ENCODE data around the gene KRTAP19-4. TPM values are rescaled to one million over a fixed set of nuclear protein-coding genes. Genes with fewer than 3 reads are reported as not detected.

The KRTAP19-4 gene
- total and polyA plus RNA-seq, 2 of the 13 experiments (the other 11 are each of a cell fraction or from before 2014, with no cell fraction given): not detected

DNA sequence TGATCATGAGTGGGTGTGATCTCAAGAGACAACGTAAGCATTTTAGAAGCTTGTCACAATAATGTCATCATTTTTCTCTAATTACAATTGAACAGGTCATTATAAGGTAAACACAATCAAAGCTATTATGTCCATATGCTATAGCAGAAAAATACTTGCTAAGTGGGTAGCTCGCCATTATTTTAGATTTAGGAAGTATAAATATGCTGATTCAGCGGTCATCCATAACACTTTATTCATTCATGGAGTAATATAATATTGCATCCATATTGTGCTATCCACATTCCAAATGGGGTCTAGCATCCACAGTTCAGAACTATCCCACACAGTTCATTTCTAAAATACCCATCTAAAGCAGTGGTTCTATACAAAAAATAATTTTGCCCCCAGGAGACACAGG is 48.5 kb downstream of the KRTAP19-4 start (continued):
- TF ChIP-seq ZC3H4 (CRISPR knock-in tag; IDR thresholded peaks at IDR 0.05; ENCODE audit: borderline replicate concordance) (no peak), MAFK (conservative IDR thresholded peaks at IDR 0.05 in 1 of 2, IDR thresholded peaks at IDR 0.05 in 1 of 2; ENCODE audit: low read length in 2 of 2) (peak in 1 of 2 experiments; percentile 70; a peak in 2 of 4 replicates), MAFF (IDR thresholded peaks at IDR 0.05; ENCODE audit: low read depth, low read length) (peak; percentile 67), ZFY (CRISPR knock-in tag; IDR thresholded peaks at IDR 0.05) (no peak)

DNA sequence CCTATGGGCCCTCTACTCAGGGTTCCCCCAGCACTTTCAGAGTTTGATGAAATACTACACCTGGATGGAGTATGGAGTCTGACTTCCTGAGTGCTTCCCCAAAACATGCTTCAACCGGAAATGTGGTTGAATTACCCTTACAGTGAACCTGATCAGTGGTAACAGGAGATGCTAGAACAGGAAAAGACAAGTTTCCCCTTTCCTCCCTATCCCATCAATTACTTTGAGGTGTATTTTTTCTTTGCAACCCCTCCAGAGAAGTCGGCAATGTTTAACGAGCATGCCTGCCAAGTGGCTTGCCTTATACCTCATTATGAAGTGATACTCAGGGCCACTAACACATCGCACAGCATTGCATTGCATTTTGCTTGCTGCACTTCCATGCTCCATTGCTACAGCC is 49.9 kb downstream of the KRTAP19-4 start:
- TF ChIP-seq ZKSCAN8 (CRISPR knock-in tag; IDR thresholded peaks at IDR 0.05; ENCODE audit: borderline replicate concordance) (no peak), ZKSCAN5 (CRISPR knock-in tag; IDR thresholded peaks at IDR 0.05) (no peak), GLI4 (CRISPR knock-in tag; IDR thresholded peaks at IDR 0.05; ENCODE audit: borderline replicate concordance) (no peak), RXRA (CRISPR knock-in tag; IDR thresholded peaks at IDR 0.05) (no peak), HCFC1 (IDR thresholded peaks at IDR 0.05; ENCODE audit: low read depth, low read length) (no peak)
- TF ChIP-seq, protein P1, sequence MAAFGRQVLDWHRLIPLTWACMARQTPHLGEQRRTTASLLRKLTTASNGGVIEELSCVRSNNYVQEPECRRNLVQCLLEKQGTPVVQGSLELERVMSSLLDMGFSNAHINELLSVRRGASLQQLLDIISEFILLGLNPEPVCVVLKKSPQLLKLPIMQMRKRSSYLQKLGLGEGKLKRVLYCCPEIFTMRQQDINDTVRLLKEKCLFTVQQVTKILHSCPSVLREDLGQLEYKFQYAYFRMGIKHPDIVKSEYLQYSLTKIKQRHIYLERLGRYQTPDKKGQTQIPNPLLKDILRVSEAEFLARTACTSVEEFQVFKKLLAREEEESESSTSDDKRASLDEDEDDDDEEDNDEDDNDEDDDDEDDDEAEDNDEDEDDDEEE (CRISPR knock-in tag; IDR thresholded peaks at IDR 0.05): no peak
- TF ChIP-seq, protein P2, sequence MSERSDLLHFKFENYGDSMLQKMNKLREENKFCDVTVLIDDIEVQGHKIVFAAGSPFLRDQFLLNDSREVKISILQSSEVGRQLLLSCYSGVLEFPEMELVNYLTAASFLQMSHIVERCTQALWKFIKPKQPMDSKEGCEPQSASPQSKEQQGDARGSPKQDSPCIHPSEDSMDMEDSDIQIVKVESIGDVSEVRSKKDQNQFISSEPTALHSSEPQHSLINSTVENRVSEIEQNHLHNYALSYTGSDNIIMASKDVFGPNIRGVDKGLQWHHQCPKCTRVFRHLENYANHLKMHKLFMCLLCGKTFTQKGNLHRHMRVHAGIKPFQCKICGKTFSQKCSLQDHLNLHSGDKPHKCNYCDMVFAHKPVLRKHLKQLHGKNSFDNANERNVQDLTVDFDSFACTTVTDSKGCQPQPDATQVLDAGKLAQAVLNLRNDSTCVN (CRISPR knock-in tag; IDR thresholded peaks at IDR 0.05; ENCODE audit: borderline replicate concordance): no peak
- Histone ChIP-seq H3K4me2 (ENCODE audit: low read depth, low read length) (no peak overlapping the region), H3K27ac (ENCODE audit: extremely low read length, insufficient read depth, low read length) (no peak overlapping the region), H3K4me3 (replicated peaks in 1 of 3; ENCODE audit: insufficient read depth in 1 of 3, low read depth in 2 of 3, low read length in 3 of 3) (no peak overlapping the region), H3K79me2 (ENCODE audit: insufficient read depth, low read length) (no peaks in the 10 kb centered on the region), H2AFZ (ENCODE audit: low read length) (no peak overlapping the region), H3K4me1 (ENCODE audit: insufficient read depth, low read length) (no peaks in the 10 kb centered on the region), H3K9ac (ENCODE audit: insufficient read depth, low read depth, low read length) (no peak overlapping the region), H4K20me1 (ENCODE audit: insufficient read depth, low read length) (no peaks in the 10 kb centered on the region), H3K27me3 (ENCODE audit: control insufficient read depth in 1 of 2, insufficient read depth in 2 of 2, low read length in 2 of 2) (no peaks in the 10 kb centered on the region), H3K36me3 (replicated peaks in 1 of 2; ENCODE audit: control insufficient read depth in 1 of 2, insufficient read depth in 2 of 2, low read length in 2 of 2) (no peaks in the 10 kb centered on the region), H3K9me3 (ENCODE audit: low read length) (peaks cover 83% of the 10 kb centered on the region)
- POLR2A ChIA-PET: no interaction called here
- no peak for FAIRE-seq
- 0% methylated on average over 4 of the region's 4 CpGs for WGBS (ENCODE audit: low lambda C conversion rate)
- CTCF ChIA-PET (ENCODE audit: low intra/inter-chr PET ratio, low total read pairs): no interaction called here
- in situ Hi-C loops (cut with HindIII; ENCODE audit: extremely low pct_ligation_motif_present, low pct_unique_long_range_greater_than_20kb) (no loop called here), intact Hi-C loops (cut with micrococcal nuclease; ENCODE audit: unreplicated experiment) (no loop called here)
- BruUV-seq (replicated peaks): no TSS peak
- ATAC-seq: no peak
- DNase-seq (ENCODE audit: low spot score): no peak

Small RNAs within 50 kb of the gene (small RNA-seq; reads per million reads assigned to genes)
- gene AP000567.1 (ENCODE audit: insufficient read depth in 2 of 3, insufficient read length in 3 of 3, low read depth in 2 of 3, low replicate concordance in 1 of 3) (0 reads per million in 3 experiments), gene KRTAP19-10P (ENCODE audit: insufficient read depth in 2 of 3, insufficient read length in 3 of 3, low read depth in 2 of 3, low replicate concordance in 1 of 3) (0 reads per million in 3 experiments), gene KRTAP19-11P (ENCODE audit: insufficient read depth in 2 of 3, insufficient read length in 3 of 3, low read depth in 2 of 3, low replicate concordance in 1 of 3) (0 reads per million in 3 experiments), gene KRTAP19-9P (ENCODE audit: insufficient read depth in 2 of 3, insufficient read length in 3 of 3, low read depth in 2 of 3, low replicate concordance in 1 of 3) (0 reads per million in 3 experiments)

Other genes starting within 250 kb of the KRTAP19-4 start
- not detected in 2 replicates for gene KRTAP24-1, start 214.2 kb downstream of the KRTAP19-4 start, total RNA-seq (2016; rRNA removed; fragmentation: Illumina TruSeq; extraction: Trizol)
- not detected in 2 replicates for gene KRTAP24-1, start 214.2 kb downstream of the KRTAP19-4 start, polyA plus RNA-seq (2011; rRNA removed)
- gene KRTAP25-1, start 207.7 kb downstream of the KRTAP19-4 start, total RNA-seq (2016; rRNA removed; fragmentation: Illumina TruSeq; extraction: Trizol): not detected in 2 replicates
- gene KRTAP25-1, start 207.7 kb downstream of the KRTAP19-4 start, polyA plus RNA-seq (2011; rRNA removed): not detected in 2 replicates
- gene KRTAP26-1, start 176.8 kb downstream of the KRTAP19-4 start, total RNA-seq (2016; rRNA removed; fragmentation: Illumina TruSeq; extraction: Trizol): not detected in 2 replicates
- gene KRTAP26-1, start 176.8 kb downstream of the KRTAP19-4 start, polyA plus RNA-seq (2011; rRNA removed): not detected in 2 replicates
- gene KRTAP27-1, start 159.5 kb downstream of the KRTAP19-4 start, total RNA-seq (2016; rRNA removed; fragmentation: Illumina TruSeq; extraction: Trizol): not detected in 2 replicates
- not detected in 2 replicates for gene KRTAP27-1, start 159.5 kb downstream of the KRTAP19-4 start, polyA plus RNA-seq (2011; rRNA removed)
- gene KRTAP23-1, start 148.6 kb downstream of the KRTAP19-4 start, total RNA-seq (2016; rRNA removed; fragmentation: Illumina TruSeq; extraction: Trizol): not detected in 2 replicates
- not detected in 2 replicates for gene KRTAP23-1, start 148.6 kb downstream of the KRTAP19-4 start, polyA plus RNA-seq (2011; rRNA removed)
- gene KRTAP13-2, start 124.9 kb downstream of the KRTAP19-4 start, total RNA-seq (2016; rRNA removed; fragmentation: Illumina TruSeq; extraction: Trizol): not detected in 2 replicates
- not detected in 2 replicates for gene KRTAP13-2, start 124.9 kb downstream of the KRTAP19-4 start, polyA plus RNA-seq (2011; rRNA removed)
- gene KRTAP13-1, start 101.1 kb downstream of the KRTAP19-4 start, total RNA-seq (2016; rRNA removed; fragmentation: Illumina TruSeq; extraction: Trizol): not detected in 2 replicates
- not detected in 2 replicates for gene KRTAP13-1, start 101.1 kb downstream of the KRTAP19-4 start, polyA plus RNA-seq (2011; rRNA removed)
- gene KRTAP13-3, start 71.2 kb downstream of the KRTAP19-4 start, total RNA-seq (2016; rRNA removed; fragmentation: Illumina TruSeq; extraction: Trizol): not detected in 2 replicates
- not detected in 2 replicates for gene KRTAP13-3, start 71.2 kb downstream of the KRTAP19-4 start, polyA plus RNA-seq (2011; rRNA removed)
- gene KRTAP13-4, start 66.9 kb downstream of the KRTAP19-4 start, total RNA-seq (2016; rRNA removed; fragmentation: Illumina TruSeq; extraction: Trizol): not detected in 2 replicates
- not detected in 2 replicates for gene KRTAP13-4, start 66.9 kb downstream of the KRTAP19-4 start, polyA plus RNA-seq (2011; rRNA removed)
- gene KRTAP15-1, start 56.9 kb downstream of the KRTAP19-4 start, total RNA-seq (2016; rRNA removed; fragmentation: Illumina TruSeq; extraction: Trizol): not detected in 2 replicates
- gene KRTAP15-1, start 56.9 kb downstream of the KRTAP19-4 start, polyA plus RNA-seq (2011; rRNA removed): not detected in 2 replicates
- not detected in 2 replicates for gene KRTAP19-1, start 16.8 kb downstream of the KRTAP19-4 start, total RNA-seq (2016; rRNA removed; fragmentation: Illumina TruSeq; extraction: Trizol)
- not detected in 2 replicates for gene KRTAP19-1, start 16.8 kb downstream of the KRTAP19-4 start, polyA plus RNA-seq (2011; rRNA removed)
- gene KRTAP19-2, start 9.7 kb downstream of the KRTAP19-4 start, total RNA-seq (2016; rRNA removed; fragmentation: Illumina TruSeq; extraction: Trizol): not detected in 2 replicates
- gene KRTAP19-2, start 9.7 kb downstream of the KRTAP19-4 start, polyA plus RNA-seq (2011; rRNA removed): not detected in 2 replicates
- not detected in 2 replicates for gene KRTAP19-3, start 5.2 kb downstream of the KRTAP19-4 start, total RNA-seq (2016; rRNA removed; fragmentation: Illumina TruSeq; extraction: Trizol)
- gene KRTAP19-3, start 5.2 kb downstream of the KRTAP19-4 start, polyA plus RNA-seq (2011; rRNA removed): not detected in 2 replicates
- gene KRTAP19-5, start 5.0 kb upstream of the KRTAP19-4 start, total RNA-seq (2016; rRNA removed; fragmentation: Illumina TruSeq; extraction: Trizol): not detected in 2 replicates
- gene KRTAP19-5, start 5.0 kb upstream of the KRTAP19-4 start, polyA plus RNA-seq (2011; rRNA removed): not detected in 2 replicates
- gene KRTAP19-6, start 44.7 kb upstream of the KRTAP19-4 start, total RNA-seq (2016; rRNA removed; fragmentation: Illumina TruSeq; extraction: Trizol): not detected in 2 replicates
- gene KRTAP19-6, start 44.7 kb upstream of the KRTAP19-4 start, polyA plus RNA-seq (2011; rRNA removed): not detected in 2 replicates
- gene KRTAP19-7, start 64.1 kb upstream of the KRTAP19-4 start, total RNA-seq (2016; rRNA removed; fragmentation: Illumina TruSeq; extraction: Trizol): not detected in 2 replicates
- gene KRTAP19-7, start 64.1 kb upstream of the KRTAP19-4 start, polyA plus RNA-seq (2011; rRNA removed): not detected in 2 replicates
- not detected in 2 replicates for gene KRTAP22-2, start 93.2 kb upstream of the KRTAP19-4 start, total RNA-seq (2016; rRNA removed; fragmentation: Illumina TruSeq; extraction: Trizol)
- not detected in 2 replicates for gene KRTAP22-2, start 93.2 kb upstream of the KRTAP19-4 start, polyA plus RNA-seq (2011; rRNA removed)
- not detected in 2 replicates for gene KRTAP6-3, start 95.3 kb upstream of the KRTAP19-4 start, total RNA-seq (2016; rRNA removed; fragmentation: Illumina TruSeq; extraction: Trizol)
- gene KRTAP6-3, start 95.3 kb upstream of the KRTAP19-4 start, polyA plus RNA-seq (2011; rRNA removed): not detected in 2 replicates
- not detected in 2 replicates for gene KRTAP6-2, start 101.7 kb upstream of the KRTAP19-4 start, total RNA-seq (2016; rRNA removed; fragmentation: Illumina TruSeq; extraction: Trizol)
- gene KRTAP6-2, start 101.7 kb upstream of the KRTAP19-4 start, polyA plus RNA-seq (2011; rRNA removed): not detected in 2 replicates
- gene KRTAP22-1, start 103.9 kb upstream of the KRTAP19-4 start, total RNA-seq (2016; rRNA removed; fragmentation: Illumina TruSeq; extraction: Trizol): not detected in 2 replicates
- gene KRTAP22-1, start 103.9 kb upstream of the KRTAP19-4 start, polyA plus RNA-seq (2011; rRNA removed): not detected in 2 replicates
- gene KRTAP6-1, start 116.8 kb upstream of the KRTAP19-4 start, total RNA-seq (2016; rRNA removed; fragmentation: Illumina TruSeq; extraction: Trizol): not detected in 2 replicates
- not detected in 2 replicates for gene KRTAP6-1, start 116.8 kb upstream of the KRTAP19-4 start, polyA plus RNA-seq (2011; rRNA removed)
- not detected in 2 replicates for gene KRTAP20-1, start 119.3 kb upstream of the KRTAP19-4 start, total RNA-seq (2016; rRNA removed; fragmentation: Illumina TruSeq; extraction: Trizol)
- not detected in 2 replicates for gene KRTAP20-1, start 119.3 kb upstream of the KRTAP19-4 start, polyA plus RNA-seq (2011; rRNA removed)
- gene KRTAP20-4, start 123.5 kb upstream of the KRTAP19-4 start, total RNA-seq (2016; rRNA removed; fragmentation: Illumina TruSeq; extraction: Trizol): not detected in 2 replicates
- gene KRTAP20-4, start 123.5 kb upstream of the KRTAP19-4 start, polyA plus RNA-seq (2011; rRNA removed): not detected in 2 replicates
- gene KRTAP20-2, start 138.0 kb upstream of the KRTAP19-4 start, total RNA-seq (2016; rRNA removed; fragmentation: Illumina TruSeq; extraction: Trizol): not detected in 2 replicates
- not detected in 2 replicates for gene KRTAP20-2, start 138.0 kb upstream of the KRTAP19-4 start, polyA plus RNA-seq (2011; rRNA removed)
- not detected in 2 replicates for gene KRTAP20-3, start 145.7 kb upstream of the KRTAP19-4 start, total RNA-seq (2016; rRNA removed; fragmentation: Illumina TruSeq; extraction: Trizol)
- not detected in 2 replicates for gene KRTAP20-3, start 145.7 kb upstream of the KRTAP19-4 start, polyA plus RNA-seq (2011; rRNA removed)
- gene KRTAP21-3, start 221.6 kb upstream of the KRTAP19-4 start, total RNA-seq (2016; rRNA removed; fragmentation: Illumina TruSeq; extraction: Trizol): not detected in 2 replicates
- gene KRTAP21-3, start 221.6 kb upstream of the KRTAP19-4 start, polyA plus RNA-seq (2011; rRNA removed): not detected in 2 replicates